Skeletal muscle tissue (tissue), 4 donors: ENCODE data around the gene ADAT1. TPM values are rescaled to one million over a fixed set of nuclear protein-coding genes. Genes with fewer than 3 reads are reported as not detected.
"Not testable (repeated sequence)": the region's sequence is repeated elsewhere in the genome, so short reads cannot be mapped to it uniquely, and the experiment has no call there.

Experiments
- H3K27ac ChIP-seq: one replicate; pipeline ENCODE4 v1.7.0; 2013; ENCODE audit warnings: mild to moderate bottlenecking, low read depth, low read length, inconsistent platforms
- H3K27me3 ChIP-seq, 3 donors: one replicate each; pipeline ENCODE4 v1.7.0; 2013; ENCODE audit warnings: low read length in 3 of 3; ENCODE audit not compliant: control insufficient read depth in 3 of 3, insufficient read depth in 3 of 3
- H3K36me3 ChIP-seq, 3 donors: one replicate each; pipeline ENCODE4 v1.7.0; 2013; ENCODE audit warnings: low read length in 3 of 3; ENCODE audit not compliant: control insufficient read depth in 3 of 3, insufficient read depth in 3 of 3
- H3K4me1 ChIP-seq, 3 donors: one replicate each; pipeline ENCODE4 v1.7.0; 2013; ENCODE audit warnings: low read length in 3 of 3, mild to moderate bottlenecking in 3 of 3; ENCODE audit not compliant: control insufficient read depth in 3 of 3, insufficient read depth in 3 of 3
- H3K4me3 ChIP-seq, 3 donors: one replicate each; pipeline ENCODE4 v1.7.0; 2013; ENCODE audit warnings: low read length in 3 of 3
- H3K9ac ChIP-seq, 3 donors: one replicate each; pipeline ENCODE4 v1.7.0; 2013; ENCODE audit warnings: low read length in 3 of 3, mild to moderate bottlenecking in 3 of 3, moderate library complexity in 2 of 3, low read depth in 1 of 3
- H3K9me3 ChIP-seq, 3 donors: one replicate each; pipeline ENCODE4 v1.7.0; 2013; ENCODE audit warnings: low read length in 3 of 3; ENCODE audit not compliant: control insufficient read depth in 3 of 3
- total RNA-seq: library from RNA; depleted of rRNA; stranded (reverse); fragments of >200 nt; gene quantifications from one replicate; pipeline ENCODE4 v1.2.3, GENCODE V29; 2014
- donor health status: Osteomylitis.

Gene ADAT1
- total RNA-seq, 1 donor from 2014 or later, result 32.4 TPM

GRCh38 chr16:75599452-75600277 is 23.4 kb downstream of the ADAT1 start:
- H3K9me3 ChIP-seq, result no peaks in the 10 kb centered on the region
- no peak overlapping the region for H3K9ac ChIP-seq
- H3K27ac ChIP-seq, result no peak overlapping the region
- H3K36me3 ChIP-seq, result peaks cover 18 to 39% (median 32%) of the 10 kb centered on the region in 3 donors
- no peaks in the 10 kb centered on the region for H3K27me3 ChIP-seq
- no peak overlapping the region for H3K4me3 ChIP-seq
- H3K4me1 ChIP-seq, result no peaks in the 10 kb centered on the region

GRCh38 chr16:75593825-75594820 is 29.0 kb downstream of the ADAT1 start:
- peak overlapping the region in 2 of 3 donors; percentile 8 to 54 for H3K9ac ChIP-seq
- H3K4me3 ChIP-seq, result peak overlapping the region in 2 of 3 donors; percentile 22 to 49
- peak overlapping the region; percentile 71 for H3K27ac ChIP-seq
- peaks cover 2 to 25% (median 11%) of the 10 kb centered on the region in 3 donors for H3K4me1 ChIP-seq
- H3K27me3 ChIP-seq, result no peaks in the 10 kb centered on the region
- peaks cover 5 to 8% (median 5%) of the 10 kb centered on the region in 3 donors for H3K36me3 ChIP-seq
- H3K9me3 ChIP-seq, result no peaks in the 10 kb centered on the region

- no peak overlapping the region for H3K4me3 ChIP-seq
- H3K9ac ChIP-seq, result peak overlapping the region in 1 of 3 donors; percentile 33
- H3K27ac ChIP-seq, result no peak overlapping the region
- H3K4me1 ChIP-seq, result peaks cover 7 to 25% (median 14%) of the 10 kb centered on the region in 3 donors
- peaks cover 5 to 8% (median 5%) of the 10 kb centered on the region in 3 donors for H3K36me3 ChIP-seq
- H3K9me3 ChIP-seq, result no peaks in the 10 kb centered on the region
- no peaks in the 10 kb centered on the region for H3K27me3 ChIP-seq
Measured at GRCh38 chr16:75593308-75593707, 29.8 kb downstream of the ADAT1 start.

GRCh38 chr16:75591927-75592326 is 31.2 kb downstream of the ADAT1 start:
- not testable (repeated sequence) for H3K4me3 ChIP-seq, H3K27me3 ChIP-seq, H3K36me3 ChIP-seq, H3K9me3 ChIP-seq, H3K9ac ChIP-seq
- H3K27ac ChIP-seq, result peak overlapping the region; percentile 32
- peaks cover 7 to 25% (median 14%) of the 10 kb centered on the region in 3 donors for H3K4me1 ChIP-seq

- peaks cover 7 to 25% (median 14%) of the 10 kb centered on the region in 3 donors for H3K4me1 ChIP-seq
- peak overlapping the region; percentile 1 to 58 (median 33) for H3K9ac ChIP-seq
- H3K36me3 ChIP-seq, result peaks cover 0 to 4% (median 0%) of the 10 kb centered on the region in 3 donors
- H3K4me3 ChIP-seq, result peak overlapping the region in 1 of 3 donors; percentile 46
- no peaks in the 10 kb centered on the region for H3K9me3 ChIP-seq
- H3K27ac ChIP-seq, result peak overlapping the region; percentile 85
- no peaks in the 10 kb centered on the region for H3K27me3 ChIP-seq
Measured at GRCh38 chr16:75590920-75591843, 31.9 kb downstream of the ADAT1 start.

- H3K27ac ChIP-seq, result peak overlapping the region; percentile 85
- peaks cover 0 to 2% (median 0%) of the 10 kb centered on the region in 3 donors for H3K36me3 ChIP-seq
- no peak overlapping the region for H3K9ac ChIP-seq
- H3K4me3 ChIP-seq, result no peak overlapping the region
- no peaks in the 10 kb centered on the region for H3K9me3 ChIP-seq
- H3K27me3 ChIP-seq, result no peaks in the 10 kb centered on the region
- peaks cover 7 to 25% (median 14%) of the 10 kb centered on the region in 3 donors for H3K4me1 ChIP-seq
Measured at GRCh38 chr16:75589306-75589705, 33.8 kb downstream of the ADAT1 start.

- no peak overlapping the region for H3K4me3 ChIP-seq
- H3K36me3 ChIP-seq, result peaks cover 0 to 2% (median 0%) of the 10 kb centered on the region in 3 donors
- no peaks in the 10 kb centered on the region for H3K27me3 ChIP-seq
- H3K27ac ChIP-seq, result peak overlapping the region; percentile 85
- H3K4me1 ChIP-seq, result peaks cover 7 to 20% (median 14%) of the 10 kb centered on the region in 3 donors
- no peaks in the 10 kb centered on the region for H3K9me3 ChIP-seq
- no peak overlapping the region for H3K9ac ChIP-seq
Measured at GRCh38 chr16:75588716-75589115, 34.4 kb downstream of the ADAT1 start.

- no peak overlapping the region for H3K4me3 ChIP-seq
- H3K9me3 ChIP-seq, result no peaks in the 10 kb centered on the region
- no peak overlapping the region for H3K27ac ChIP-seq
- H3K27me3 ChIP-seq, result no peaks in the 10 kb centered on the region
- H3K9ac ChIP-seq, result no peak overlapping the region
- peaks cover 0 to 5% (median 2%) of the 10 kb centered on the region in 3 donors for H3K4me1 ChIP-seq
- peaks cover 6 to 11% (median 10%) of the 10 kb centered on the region in 3 donors for H3K36me3 ChIP-seq
Measured at GRCh38 chr16:75584108-75584507, 39.0 kb downstream of the ADAT1 start.

- no peaks in the 10 kb centered on the region for H3K27me3 ChIP-seq
- H3K36me3 ChIP-seq, result peaks cover 11 to 48% (median 48%) of the 10 kb centered on the region in 3 donors
- H3K9ac ChIP-seq, result no peak overlapping the region
- no peaks in the 10 kb centered on the region for H3K4me1 ChIP-seq
- H3K4me3 ChIP-seq, result no peak overlapping the region
- H3K27ac ChIP-seq, result no peak overlapping the region
- H3K9me3 ChIP-seq, result no peaks in the 10 kb centered on the region
Measured at GRCh38 chr16:75579281-75579834, 43.7 kb downstream of the ADAT1 start.
